HFFc6 (cell line): ENCODE results near the gene AFTPH. TPM values are rescaled to one million over a fixed set of nuclear protein-coding genes. Genes with fewer than 3 reads are reported as not detected.
A peak's percentile ranks its signal among the peaks of the same experiment; 100 is the strongest.

Experiments used
- DNase-seq: peaks from one replicate; pipeline ENCODE4 v3.0.0-alpha.2; 2018
- H3K27ac Mint-ChIP-seq: 2 replicates; pipeline ENCODE4 v1.8.0; 2020; ENCODE audit warnings: mild to moderate bottlenecking, mixed read lengths
- H3K27me3 Mint-ChIP-seq: 2 replicates; pipeline ENCODE4 v1.8.0; 2021; ENCODE audit warnings: mild to moderate bottlenecking, moderate library complexity, mixed read lengths; ENCODE audit not compliant: insufficient read depth
- H3K36me3 Mint-ChIP-seq: 2 replicates; pipeline ENCODE4 v1.8.0; 2021; ENCODE audit warnings: low read depth, mixed read lengths
- H3K4me1 Mint-ChIP-seq: 2 replicates; pipeline ENCODE4 v1.8.0; 2020; ENCODE audit warnings: low read depth, mixed read lengths
- H3K4me3 Mint-ChIP-seq: 2 replicates; pipeline ENCODE4 v1.8.0; 2020; ENCODE audit warnings: mild to moderate bottlenecking, moderate library complexity, mixed read lengths
- H3K9me3 Mint-ChIP-seq: 2 replicates; pipeline ENCODE4 v1.8.0; 2020; ENCODE audit warnings: mild to moderate bottlenecking, mixed read lengths
- total RNA-seq, 6 experiments: library from RNA; stranded (reverse); fragmentation: NEBNext Ultra II Directional; extraction: Animal tissue kit (Norgen Biotek cat#: 25700); gene quantifications; 2 replicates in 1 of 6; 3 replicates in 5 of 6; pipeline ENCODE4 v1.2.3, GENCODE V29; 2021
- TF ChIP-seq, protein P1 (sequence below): fragments of 200-600 bp; sonication (generic); IDR thresholded peaks from 2 replicates; pipeline ENCODE4 v1.5.0; 2021; ENCODE audit warnings: antibody characterized with exemption, mild to moderate bottlenecking

The AFTPH gene
- total RNA-seq, 6 experiments from 2014 or later = 17.2 to 25.3 (median 19.3) TPM

DNA sequence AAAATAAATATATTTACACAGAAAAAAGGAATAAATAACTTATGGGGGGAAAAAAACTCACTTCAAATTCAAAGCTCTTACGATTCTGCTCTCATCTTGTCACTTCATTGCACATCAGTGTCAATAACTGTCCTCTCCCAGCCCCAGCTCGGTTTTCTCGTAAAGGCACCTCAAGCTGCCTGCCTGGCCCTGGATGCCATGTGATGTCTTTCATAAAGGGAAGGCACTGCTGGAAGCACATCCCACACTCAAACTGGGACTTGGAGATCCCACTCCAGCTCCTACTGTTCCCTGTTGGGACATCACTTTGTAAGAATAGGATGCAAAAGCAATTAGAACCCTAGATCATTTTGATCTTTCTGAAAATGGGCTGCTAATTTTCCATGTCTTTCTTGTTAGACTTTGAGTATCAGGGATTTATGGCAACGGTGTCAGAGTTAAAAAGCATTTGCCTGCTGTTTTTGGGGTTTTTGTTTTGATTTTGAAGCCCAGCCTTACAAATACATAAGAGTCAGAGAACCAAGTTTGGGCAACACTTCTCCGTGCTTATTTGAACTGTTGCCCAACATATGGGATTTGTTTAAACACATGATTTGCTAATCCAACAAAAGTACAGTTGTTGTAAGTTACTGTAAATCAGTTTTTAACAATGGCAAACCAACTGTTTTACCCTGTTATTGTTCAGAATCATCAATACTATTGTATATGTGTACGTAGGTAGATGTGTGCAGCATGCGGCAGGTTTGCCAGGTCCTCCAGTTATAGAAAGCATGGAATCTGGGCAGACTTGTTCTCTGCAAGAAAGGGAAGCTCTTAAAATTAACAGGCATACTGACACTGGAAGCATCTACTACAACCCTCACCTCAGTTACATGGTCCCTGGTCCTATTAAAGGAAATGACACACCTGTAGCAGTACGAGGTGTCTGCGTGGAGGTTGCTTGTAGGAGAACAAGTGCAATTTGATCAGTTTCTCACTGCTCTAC lies 109.0 kb downstream of the AFTPH start:
- no peak for DNase-seq
- TF ChIP-seq, protein P1, sequence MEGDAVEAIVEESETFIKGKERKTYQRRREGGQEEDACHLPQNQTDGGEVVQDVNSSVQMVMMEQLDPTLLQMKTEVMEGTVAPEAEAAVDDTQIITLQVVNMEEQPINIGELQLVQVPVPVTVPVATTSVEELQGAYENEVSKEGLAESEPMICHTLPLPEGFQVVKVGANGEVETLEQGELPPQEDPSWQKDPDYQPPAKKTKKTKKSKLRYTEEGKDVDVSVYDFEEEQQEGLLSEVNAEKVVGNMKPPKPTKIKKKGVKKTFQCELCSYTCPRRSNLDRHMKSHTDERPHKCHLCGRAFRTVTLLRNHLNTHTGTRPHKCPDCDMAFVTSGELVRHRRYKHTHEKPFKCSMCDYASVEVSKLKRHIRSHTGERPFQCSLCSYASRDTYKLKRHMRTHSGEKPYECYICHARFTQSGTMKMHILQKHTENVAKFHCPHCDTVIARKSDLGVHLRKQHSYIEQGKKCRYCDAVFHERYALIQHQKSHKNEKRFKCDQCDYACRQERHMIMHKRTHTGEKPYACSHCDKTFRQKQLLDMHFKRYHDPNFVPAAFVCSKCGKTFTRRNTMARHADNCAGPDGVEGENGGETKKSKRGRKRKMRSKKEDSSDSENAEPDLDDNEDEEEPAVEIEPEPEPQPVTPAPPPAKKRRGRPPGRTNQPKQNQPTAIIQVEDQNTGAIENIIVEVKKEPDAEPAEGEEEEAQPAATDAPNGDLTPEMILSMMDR = no peak
- H3K4me1 Mint-ChIP-seq = peaks cover 29% of the 10 kb centered on the region

DNA sequence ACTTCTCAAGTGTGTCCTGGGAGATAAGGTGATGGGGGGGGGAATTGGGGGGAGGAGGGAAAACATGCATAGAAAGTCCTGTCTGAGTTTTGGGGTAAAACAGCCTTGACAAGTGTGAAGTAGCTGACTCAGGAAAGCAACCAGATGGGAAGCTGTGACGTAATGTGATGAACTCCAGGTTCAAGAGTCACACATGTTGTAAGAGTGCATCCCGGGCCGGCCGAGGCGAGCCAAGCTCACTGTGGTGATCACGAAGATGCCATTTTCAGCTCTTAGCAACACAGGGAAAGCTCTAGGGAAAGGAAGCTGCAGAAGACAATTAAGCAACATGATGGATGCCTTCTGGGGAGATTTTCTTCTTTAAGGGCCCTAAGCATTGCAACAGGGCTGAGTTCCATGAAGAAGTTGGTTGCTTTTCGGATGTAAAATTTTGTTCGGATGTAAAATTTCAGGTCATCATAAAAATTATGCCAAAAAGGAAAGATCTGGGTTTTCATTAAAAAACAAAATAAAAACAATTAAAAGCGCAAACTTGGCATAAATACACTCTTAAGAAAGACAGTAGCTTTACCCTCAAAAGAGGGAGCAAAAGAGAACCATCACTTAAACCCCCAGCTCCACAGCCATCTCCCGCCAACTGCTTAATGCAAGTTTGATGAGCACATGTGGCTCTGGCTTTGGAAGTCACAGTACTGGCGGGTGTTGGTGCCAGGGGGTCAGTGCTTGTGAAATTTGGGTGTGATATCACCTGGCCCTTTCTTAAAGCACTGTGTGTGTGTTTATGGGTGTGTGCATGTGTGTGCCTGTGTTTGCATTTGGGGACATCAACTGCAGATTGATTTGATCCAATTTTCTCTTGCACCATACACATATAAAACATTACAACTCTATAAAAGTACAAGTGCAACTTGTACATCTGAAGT lies 110.5 kb downstream of the AFTPH start:
- peaks cover 41% of the 10 kb centered on the region for H3K4me1 Mint-ChIP-seq
- H3K27me3 Mint-ChIP-seq = no peaks in the 10 kb centered on the region; the same call in 1 of the 2 replicates
- H3K27ac Mint-ChIP-seq = no peak overlapping the region
- H3K9me3 Mint-ChIP-seq = no peaks in the 10 kb centered on the region
- H3K4me3 Mint-ChIP-seq = no peak overlapping the region
- DNase-seq = no peak
- TF ChIP-seq, protein P1 = no peak
- H3K36me3 Mint-ChIP-seq = peaks cover 36% of the 10 kb centered on the region

More for the DNA sequence above, 109.0 kb downstream of the AFTPH start:
- peak overlapping the region; percentile 18; the same call in 1 of the 2 replicates for H3K27ac Mint-ChIP-seq
- H3K27me3 Mint-ChIP-seq = no peaks in the 10 kb centered on the region; the same call in 1 of the 2 replicates
- no peaks in the 10 kb centered on the region for H3K9me3 Mint-ChIP-seq
- no peak overlapping the region for H3K4me3 Mint-ChIP-seq
- peaks cover 41% of the 10 kb centered on the region for H3K36me3 Mint-ChIP-seq

GRCh38 chr2:64635976-64636911 lies 112.1 kb downstream of the AFTPH start:
- Mint-ChIP-seq H3K36me3 (peaks cover 23% of the 10 kb centered on the region), H3K4me3 (no peak overlapping the region), H3K4me1 (peaks cover 56% of the 10 kb centered on the region), H3K27me3 (no peaks in the 10 kb centered on the region), H3K9me3 (no peaks in the 10 kb centered on the region), H3K27ac (no peak overlapping the region)
- TF ChIP-seq, protein P1 = no peak
- no peak for DNase-seq

DNA sequence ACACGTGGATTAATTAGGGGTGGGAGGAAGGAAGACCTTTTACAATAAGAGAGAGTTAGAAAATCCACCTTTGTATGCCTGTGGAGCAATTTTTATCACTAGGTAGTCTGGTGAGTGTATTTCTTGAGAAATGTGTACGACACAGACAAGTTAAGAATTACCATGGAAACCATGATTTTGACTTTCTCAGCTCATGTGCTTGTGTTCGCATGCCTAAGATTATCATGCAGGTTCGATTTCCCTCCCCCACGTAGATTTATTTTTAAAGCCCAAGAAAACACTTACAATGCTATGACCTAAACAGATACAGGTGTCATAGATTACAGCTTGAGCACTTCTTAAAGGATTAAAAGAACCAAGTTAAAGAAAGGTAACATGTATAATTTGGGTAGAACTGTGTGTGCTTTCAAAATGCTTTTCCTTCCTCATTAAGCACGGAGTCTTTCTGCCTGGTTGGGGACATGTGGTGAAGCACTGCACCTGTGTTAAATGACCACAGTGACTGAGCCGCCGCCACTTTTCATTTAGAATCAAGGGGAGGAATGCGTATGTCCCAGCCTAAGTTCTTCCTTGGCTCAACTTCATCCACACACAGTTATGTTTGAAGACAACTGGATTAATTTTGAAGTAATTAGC lies 113.0 kb downstream of the AFTPH start:
- Mint-ChIP-seq H3K27me3 (no peaks in the 10 kb centered on the region), H3K9me3 (no peaks in the 10 kb centered on the region), H3K27ac (no peak overlapping the region; the same call in 1 of the 2 replicates), H3K4me1 (peaks cover 65% of the 10 kb centered on the region), H3K36me3 (peaks cover 23% of the 10 kb centered on the region), H3K4me3 (no peak overlapping the region)
- TF ChIP-seq, protein P1 = no peak
- no peak for DNase-seq
